T-helper 17 cell (primary cell): ENCODE results near the gene SSBP3. TPM values are rescaled to one million over a fixed set of nuclear protein-coding genes. Genes with fewer than 3 reads are reported as not detected.

ENCODE experiments used
- ATAC-seq: fragments of 150-1000 bp; cut with Tn5 transposase; 2 replicates; pipeline ENCODE4 v1.10.0; 2021; ENCODE audit warnings: mild to moderate bottlenecking, moderate library complexity
- DNase-seq, 3 donors: peaks; one replicate each; pipeline versions ENCODE4 v3.0.0 to v3.0.0-alpha.2; 2020 to 2021
- H3K9me3 ChIP-seq: one replicate; pipeline ENCODE4 v1.7.0; 2013; ENCODE audit warnings: low read length, mild to moderate bottlenecking; ENCODE audit not compliant: control insufficient read depth, poor library complexity, severe bottlenecking
- H3K27ac Mint-ChIP-seq: one replicate; pipeline ENCODE4 v1.8.0; 2022; ENCODE audit warnings: mild to moderate bottlenecking, moderate library complexity, mixed read lengths
- H3K27me3 Mint-ChIP-seq: one replicate; pipeline ENCODE4 v1.8.0; 2022; ENCODE audit warnings: mixed read lengths
- H3K36me3 Mint-ChIP-seq: one replicate; pipeline ENCODE4 v1.8.0; 2022; ENCODE audit warnings: low read depth, mixed read lengths
- H3K4me1 Mint-ChIP-seq: one replicate; pipeline ENCODE4 v1.8.0; 2022; ENCODE audit warnings: mild to moderate bottlenecking, mixed read lengths
- H3K4me3 Mint-ChIP-seq: one replicate; pipeline ENCODE4 v1.8.0; 2022; ENCODE audit warnings: mild to moderate bottlenecking, moderate library complexity, mixed read lengths
- total RNA-seq, 4 donors: library from RNA in 2 of 4; stranded (reverse) in 2 of 4; gene quantifications; one replicate each; pipeline ENCODE4 v1.2.3 and lab custom pipeline; 2022 to 2026

The SSBP3 gene
- total RNA-seq, 2 donors from 2014 or later: 64.9 to 67.4 TPM

GRCh38 chr1:54371038-54371941 is 34.9 kb downstream of the SSBP3 start:
- Mint-ChIP-seq H3K27me3 (no peaks in the 10 kb centered on the region), H3K36me3 (no peaks in the 10 kb centered on the region), H3K27ac (no peak overlapping the region), H3K4me1 (peaks cover 37% of the 10 kb centered on the region), H3K4me3 (no peak overlapping the region)
- H3K9me3 ChIP-seq: no peaks in the 10 kb centered on the region
- ATAC-seq (no peak), DNase-seq (no peak)

- Mint-ChIP-seq H3K27ac (no peak overlapping the region), H3K36me3 (no peaks in the 10 kb centered on the region), H3K27me3 (no peaks in the 10 kb centered on the region), H3K4me1 (peaks cover 38% of the 10 kb centered on the region), H3K4me3 (no peak overlapping the region)
- DNase-seq (no peak), ATAC-seq (no peak)
- no peaks in the 10 kb centered on the region for H3K9me3 ChIP-seq
These were observed 35.8 kb downstream of the SSBP3 start for GRCh38 chr1:54370287-54370989.

- H3K27ac Mint-ChIP-seq: peak overlapping the region; percentile 56
- ATAC-seq: no peak
- no peaks in the 10 kb centered on the region for H3K27me3 Mint-ChIP-seq
- no peaks in the 10 kb centered on the region for H3K9me3 ChIP-seq
- H3K36me3 Mint-ChIP-seq: no peaks in the 10 kb centered on the region
- peaks cover 45% of the 10 kb centered on the region for H3K4me1 Mint-ChIP-seq
- no peak overlapping the region for H3K4me3 Mint-ChIP-seq
- no peak for DNase-seq
These were observed 38.6 kb downstream of the SSBP3 start for GRCh38 chr1:54367613-54368012.

- Mint-ChIP-seq H3K36me3 (no peaks in the 10 kb centered on the region), H3K27ac (peak overlapping the region; percentile 47), H3K4me3 (no peak overlapping the region), H3K27me3 (no peaks in the 10 kb centered on the region), H3K4me1 (peaks cover 46% of the 10 kb centered on the region)
- ATAC-seq (no peak), DNase-seq (no peak)
- H3K9me3 ChIP-seq: no peaks in the 10 kb centered on the region
These were observed 40.3 kb downstream of the SSBP3 start for GRCh38 chr1:54365847-54366246.

- Mint-ChIP-seq H3K4me1 (peaks cover 46% of the 10 kb centered on the region), H3K4me3 (no peak overlapping the region), H3K27ac (no peak overlapping the region), H3K36me3 (no peaks in the 10 kb centered on the region), H3K27me3 (no peaks in the 10 kb centered on the region)
- no peak for ATAC-seq
- H3K9me3 ChIP-seq: no peaks in the 10 kb centered on the region
- DNase-seq: no peak
These were observed 40.8 kb downstream of the SSBP3 start for GRCh38 chr1:54365398-54365797.

- Mint-ChIP-seq H3K27me3 (no peaks in the 10 kb centered on the region), H3K36me3 (no peaks in the 10 kb centered on the region), H3K4me3 (no peak overlapping the region), H3K4me1 (peaks cover 45% of the 10 kb centered on the region), H3K27ac (peak overlapping the region; percentile 45)
- ATAC-seq: no peak
- H3K9me3 ChIP-seq: no peaks in the 10 kb centered on the region
- no peak for DNase-seq
These were observed 41.2 kb downstream of the SSBP3 start for GRCh38 chr1:54364995-54365394.

- H3K9me3 ChIP-seq: no peaks in the 10 kb centered on the region
- Mint-ChIP-seq H3K4me3 (no peak overlapping the region), H3K36me3 (no peaks in the 10 kb centered on the region), H3K27ac (peak overlapping the region; percentile 45), H3K4me1 (peaks cover 43% of the 10 kb centered on the region), H3K27me3 (no peaks in the 10 kb centered on the region)
- DNase-seq (no peak), ATAC-seq (no peak)
These were observed 41.6 kb downstream of the SSBP3 start for GRCh38 chr1:54364582-54364981.

GRCh38 chr1:54363925-54364324 is 42.3 kb downstream of the SSBP3 start:
- H3K27me3 Mint-ChIP-seq: no peaks in the 10 kb centered on the region
- H3K27ac Mint-ChIP-seq: peak overlapping the region; percentile 45
- peaks cover 45% of the 10 kb centered on the region for H3K4me1 Mint-ChIP-seq
- H3K36me3 Mint-ChIP-seq: no peaks in the 10 kb centered on the region
- ATAC-seq (no peak), DNase-seq (no peak)
- no peak overlapping the region for H3K4me3 Mint-ChIP-seq
- H3K9me3 ChIP-seq: no peaks in the 10 kb centered on the region

GRCh38 chr1:54362881-54363340 is 43.3 kb downstream of the SSBP3 start:
- H3K4me1 Mint-ChIP-seq: peaks cover 47% of the 10 kb centered on the region
- no peak overlapping the region for H3K4me3 Mint-ChIP-seq
- no peaks in the 10 kb centered on the region for H3K36me3 Mint-ChIP-seq
- DNase-seq (no peak), ATAC-seq (no peak)
- H3K27ac Mint-ChIP-seq: peak overlapping the region; percentile 77
- no peaks in the 10 kb centered on the region for H3K27me3 Mint-ChIP-seq
- H3K9me3 ChIP-seq: no peaks in the 10 kb centered on the region

GRCh38 chr1:54361342-54361741 is 44.9 kb downstream of the SSBP3 start:
- Mint-ChIP-seq H3K27me3 (no peaks in the 10 kb centered on the region), H3K36me3 (no peaks in the 10 kb centered on the region), H3K4me3 (no peak overlapping the region), H3K4me1 (peaks cover 57% of the 10 kb centered on the region), H3K27ac (peak overlapping the region; percentile 77)
- DNase-seq (no peak), ATAC-seq (no peak)
- no peaks in the 10 kb centered on the region for H3K9me3 ChIP-seq

- no peaks in the 10 kb centered on the region for H3K36me3 Mint-ChIP-seq
- H3K27me3 Mint-ChIP-seq: no peaks in the 10 kb centered on the region
- no peak for DNase-seq
- no peak overlapping the region for H3K4me3 Mint-ChIP-seq
- ATAC-seq: no peak
- H3K4me1 Mint-ChIP-seq: peaks cover 54% of the 10 kb centered on the region
- H3K9me3 ChIP-seq: no peaks in the 10 kb centered on the region
- H3K27ac Mint-ChIP-seq: peak overlapping the region; percentile 77
These were observed 45.8 kb downstream of the SSBP3 start for GRCh38 chr1:54360165-54361005.

GRCh38 chr1:54359393-54360162 is 46.6 kb downstream of the SSBP3 start:
- DNase-seq: no peak
- H3K36me3 Mint-ChIP-seq: no peaks in the 10 kb centered on the region
- peaks cover 53% of the 10 kb centered on the region for H3K4me1 Mint-ChIP-seq
- ATAC-seq: no peak
- H3K27me3 Mint-ChIP-seq: no peaks in the 10 kb centered on the region
- no peaks in the 10 kb centered on the region for H3K9me3 ChIP-seq
- H3K27ac Mint-ChIP-seq: no peak overlapping the region
- H3K4me3 Mint-ChIP-seq: no peak overlapping the region
